ENCODE results near the gene USP21. TPM values are rescaled to one million over a fixed set of nuclear protein-coding genes. Genes with fewer than 3 reads are reported as not detected.

Gene USP21
- total RNA-seq, 4 donors from 2014 or later = 13.7 to 28.8 (median 25.3) TPM

DNA sequence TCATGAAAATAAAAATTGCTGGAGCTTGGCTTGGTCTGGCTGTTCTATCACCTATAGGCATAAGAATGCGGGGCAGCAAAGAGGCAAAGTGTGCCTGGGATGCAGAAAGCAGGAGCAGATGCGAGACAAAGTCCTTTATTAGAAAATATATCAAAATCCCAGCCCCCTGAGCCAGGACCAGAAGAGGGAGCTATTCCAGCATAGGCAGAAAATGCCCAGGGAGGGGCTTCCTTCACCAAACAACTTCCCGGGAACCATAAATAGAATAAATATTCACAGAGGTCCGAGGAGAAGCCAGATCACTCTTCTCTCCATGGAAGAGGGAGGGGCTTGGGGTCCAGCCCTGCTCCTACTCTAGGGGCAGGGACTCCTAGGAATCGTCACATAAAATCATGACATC, 11.9 kb downstream of the USP21 start:
- TF ChIP-seq POLR2A (IDR thresholded peaks at IDR 0.05) = no peak
- TF ChIP-seq, protein P1, sequence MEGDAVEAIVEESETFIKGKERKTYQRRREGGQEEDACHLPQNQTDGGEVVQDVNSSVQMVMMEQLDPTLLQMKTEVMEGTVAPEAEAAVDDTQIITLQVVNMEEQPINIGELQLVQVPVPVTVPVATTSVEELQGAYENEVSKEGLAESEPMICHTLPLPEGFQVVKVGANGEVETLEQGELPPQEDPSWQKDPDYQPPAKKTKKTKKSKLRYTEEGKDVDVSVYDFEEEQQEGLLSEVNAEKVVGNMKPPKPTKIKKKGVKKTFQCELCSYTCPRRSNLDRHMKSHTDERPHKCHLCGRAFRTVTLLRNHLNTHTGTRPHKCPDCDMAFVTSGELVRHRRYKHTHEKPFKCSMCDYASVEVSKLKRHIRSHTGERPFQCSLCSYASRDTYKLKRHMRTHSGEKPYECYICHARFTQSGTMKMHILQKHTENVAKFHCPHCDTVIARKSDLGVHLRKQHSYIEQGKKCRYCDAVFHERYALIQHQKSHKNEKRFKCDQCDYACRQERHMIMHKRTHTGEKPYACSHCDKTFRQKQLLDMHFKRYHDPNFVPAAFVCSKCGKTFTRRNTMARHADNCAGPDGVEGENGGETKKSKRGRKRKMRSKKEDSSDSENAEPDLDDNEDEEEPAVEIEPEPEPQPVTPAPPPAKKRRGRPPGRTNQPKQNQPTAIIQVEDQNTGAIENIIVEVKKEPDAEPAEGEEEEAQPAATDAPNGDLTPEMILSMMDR (IDR thresholded peaks at IDR 0.05) = no peak
- WGBS, 2 donors = 58% methylated on average over 5 of the region's 5 CpGs
- no peak for DNase-seq (ENCODE audit: low spot score in 2 of 2)
- H3K4me3 ChIP-seq (ENCODE audit: low read depth, poor library complexity, severe bottlenecking) = no peak overlapping the region
- intact Hi-C loops (cut with DNase I; ENCODE audit: low total_unique reads) = no loop called here

DNA sequence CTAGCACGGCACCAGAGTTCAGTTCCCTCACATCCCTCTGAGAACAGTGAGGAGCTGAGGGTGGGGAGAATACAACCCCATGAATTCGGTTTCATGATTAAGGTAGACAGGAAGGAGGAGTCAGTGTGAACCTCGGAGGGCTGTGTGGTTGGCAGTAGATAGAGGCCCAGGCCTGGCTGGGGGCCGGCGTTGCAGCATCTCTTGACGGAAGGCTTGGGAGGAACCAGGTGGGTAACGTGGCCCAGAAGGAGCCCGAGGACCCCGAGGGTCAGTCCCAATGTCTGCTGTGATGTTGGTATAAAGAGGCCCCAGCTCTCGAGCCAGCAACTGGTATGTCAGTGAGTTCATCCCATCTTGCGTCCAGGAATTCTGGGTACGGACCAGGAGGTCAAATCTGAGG, 12.4 kb downstream of the USP21 start:
- DNase-seq (ENCODE audit: low spot score in 2 of 2) = no peak
- intact Hi-C loops (cut with DNase I; ENCODE audit: low total_unique reads) = no loop called here
- TF ChIP-seq POLR2A (IDR thresholded peaks at IDR 0.05) = no peak
- TF ChIP-seq, protein P1 (IDR thresholded peaks at IDR 0.05) = no peak
- 82 to 84% methylated on average over 12 of the region's 12 CpGs for WGBS, 2 donors
- H3K4me3 ChIP-seq (ENCODE audit: low read depth, poor library complexity, severe bottlenecking) = no peak overlapping the region

DNA sequence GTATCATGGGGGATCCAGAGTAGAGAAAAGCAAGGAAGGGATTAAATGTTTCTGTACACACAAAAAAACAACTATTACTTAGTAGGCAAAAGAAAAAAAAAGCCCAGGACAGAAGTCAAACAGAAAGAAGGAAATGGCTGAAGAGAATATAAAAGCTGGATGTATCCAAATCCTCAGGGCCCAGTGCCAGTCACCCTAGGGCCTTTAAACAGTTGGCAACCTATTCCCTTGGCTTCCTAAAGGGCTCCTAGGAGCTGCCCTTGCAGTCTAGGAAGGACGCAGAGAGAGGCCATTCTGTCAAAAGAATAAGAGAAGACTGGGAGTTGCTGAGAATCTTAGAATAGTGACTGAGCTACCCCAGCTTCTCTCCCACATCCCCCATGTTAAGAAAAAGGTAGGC, 13.0 kb downstream of the USP21 start:
- intact Hi-C loops (cut with DNase I; ENCODE audit: low total_unique reads) = no loop called here
- 33 to 56% methylated on average over 1 of the region's 1 CpG for WGBS, 2 donors
- no peak for TF ChIP-seq POLR2A (IDR thresholded peaks at IDR 0.05)
- TF ChIP-seq, protein P1 (IDR thresholded peaks at IDR 0.05) = no peak
- no peak overlapping the region for H3K4me3 ChIP-seq (ENCODE audit: low read depth, poor library complexity, severe bottlenecking)
- DNase-seq (ENCODE audit: low spot score in 2 of 2) = no peak

DNA sequence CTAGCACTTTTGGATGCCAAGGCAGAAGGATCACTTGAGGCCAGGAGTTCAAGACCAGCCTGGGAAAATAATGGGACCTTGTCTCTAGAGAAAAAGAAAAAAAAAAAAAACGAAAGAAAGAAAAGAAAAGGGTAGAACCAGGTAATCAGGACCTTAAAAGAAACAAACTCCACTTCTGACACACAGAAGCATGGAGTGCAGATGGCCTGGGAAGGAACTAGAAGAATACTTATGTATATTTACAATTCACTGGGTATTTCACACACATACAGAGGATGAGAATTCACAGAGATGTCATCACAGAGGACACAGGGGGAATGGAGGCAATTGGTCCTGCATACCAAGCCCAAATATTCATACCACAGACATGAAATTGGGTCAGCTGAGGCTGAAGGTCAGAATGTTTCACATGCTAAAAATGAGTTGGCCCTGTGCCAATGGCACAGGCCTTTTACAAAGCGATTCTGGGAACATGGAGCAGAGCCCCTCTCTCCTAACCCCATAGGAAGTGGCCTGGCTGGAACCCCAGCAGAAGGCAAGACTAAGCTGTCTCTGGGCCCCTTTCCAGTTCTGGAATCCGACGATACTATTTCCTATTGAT, 13.6 kb downstream of the USP21 start:
- peak in 1 of 2 donors; percentile 58 for DNase-seq (ENCODE audit: low spot score in 2 of 2)
- no peak overlapping the region for H3K4me3 ChIP-seq (ENCODE audit: low read depth, poor library complexity, severe bottlenecking)
- 50 to 55% methylated on average over 4 of the region's 4 CpGs for WGBS, 2 donors
- intact Hi-C loops (cut with DNase I; ENCODE audit: low total_unique reads) = no loop called here
- no peak for TF ChIP-seq POLR2A (IDR thresholded peaks at IDR 0.05)
- TF ChIP-seq, protein P1 (IDR thresholded peaks at IDR 0.05) = no peak

DNA sequence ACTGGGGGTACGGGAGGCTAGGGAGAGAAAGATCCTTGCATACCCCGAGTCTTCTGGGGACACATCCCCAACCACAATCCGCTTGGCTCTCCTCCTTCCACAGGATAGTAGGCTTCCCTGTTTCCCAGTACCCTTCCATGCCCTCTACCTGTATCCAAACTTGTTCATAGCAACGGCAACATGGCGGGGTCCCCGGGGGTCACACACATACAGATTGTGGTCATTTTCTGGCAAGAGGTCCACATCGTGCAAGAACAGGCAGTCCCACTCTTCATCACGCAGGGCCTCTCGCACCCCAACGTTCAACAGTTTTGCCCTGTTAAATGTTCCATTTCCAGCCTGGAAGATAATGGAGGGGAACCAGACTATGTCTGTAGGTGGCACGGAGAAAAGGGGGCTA, 14.4 kb downstream of the USP21 start:
- H3K4me3 ChIP-seq (ENCODE audit: low read depth, poor library complexity, severe bottlenecking) = no peak overlapping the region
- WGBS, 2 donors = 92 to 94% methylated on average over 11 of the region's 11 CpGs
- DNase-seq (ENCODE audit: low spot score in 2 of 2) = no peak
- intact Hi-C loops (cut with DNase I; ENCODE audit: low total_unique reads) = no loop called here
- TF ChIP-seq, protein P1 (IDR thresholded peaks at IDR 0.05) = no peak
- TF ChIP-seq POLR2A (IDR thresholded peaks at IDR 0.05) = no peak

DNA sequence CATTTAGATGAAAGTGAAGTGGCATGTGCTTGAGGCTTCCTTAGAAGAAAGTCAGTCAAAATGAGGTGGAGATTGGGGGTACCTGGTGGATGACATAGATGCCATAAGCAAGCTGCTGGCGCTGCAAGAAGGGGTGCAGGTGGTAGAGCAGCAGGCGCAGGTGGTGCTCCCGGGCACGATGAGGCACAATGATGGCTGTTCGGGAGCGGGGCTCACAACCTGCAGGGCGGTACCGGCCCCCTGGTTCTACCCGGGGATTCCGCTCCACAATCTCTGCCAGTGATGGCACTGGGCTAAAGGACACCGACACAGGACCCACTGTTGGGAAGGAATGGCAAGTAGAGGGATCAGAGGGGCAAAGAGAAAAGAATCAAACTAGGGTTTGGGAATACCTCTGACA, 15.6 kb downstream of the USP21 start:
- 92 to 93% methylated on average over 11 of the region's 11 CpGs for WGBS, 2 donors
- no peak for DNase-seq (ENCODE audit: low spot score in 2 of 2)
- no peak overlapping the region for H3K4me3 ChIP-seq (ENCODE audit: low read depth, poor library complexity, severe bottlenecking)
- TF ChIP-seq, protein P1 (IDR thresholded peaks at IDR 0.05) = no peak
- TF ChIP-seq POLR2A (IDR thresholded peaks at IDR 0.05) = no peak
- intact Hi-C loops (cut with DNase I; ENCODE audit: low total_unique reads) = no loop called here
